HG02571 (cell line): ENCODE data around the gene HTT.
A peak's percentile ranks its signal among the peaks of the same experiment; 100 is the strongest.

Experiments
- ATAC-seq: cut with Tn5 transposase; IDR thresholded peaks from one replicate; pipeline ENCODE4 v1.9.1; 2021; ENCODE audit warnings: mild to moderate bottlenecking, moderate library complexity; ENCODE audit not compliant: unreplicated experiment

Gene HTT

DNA sequence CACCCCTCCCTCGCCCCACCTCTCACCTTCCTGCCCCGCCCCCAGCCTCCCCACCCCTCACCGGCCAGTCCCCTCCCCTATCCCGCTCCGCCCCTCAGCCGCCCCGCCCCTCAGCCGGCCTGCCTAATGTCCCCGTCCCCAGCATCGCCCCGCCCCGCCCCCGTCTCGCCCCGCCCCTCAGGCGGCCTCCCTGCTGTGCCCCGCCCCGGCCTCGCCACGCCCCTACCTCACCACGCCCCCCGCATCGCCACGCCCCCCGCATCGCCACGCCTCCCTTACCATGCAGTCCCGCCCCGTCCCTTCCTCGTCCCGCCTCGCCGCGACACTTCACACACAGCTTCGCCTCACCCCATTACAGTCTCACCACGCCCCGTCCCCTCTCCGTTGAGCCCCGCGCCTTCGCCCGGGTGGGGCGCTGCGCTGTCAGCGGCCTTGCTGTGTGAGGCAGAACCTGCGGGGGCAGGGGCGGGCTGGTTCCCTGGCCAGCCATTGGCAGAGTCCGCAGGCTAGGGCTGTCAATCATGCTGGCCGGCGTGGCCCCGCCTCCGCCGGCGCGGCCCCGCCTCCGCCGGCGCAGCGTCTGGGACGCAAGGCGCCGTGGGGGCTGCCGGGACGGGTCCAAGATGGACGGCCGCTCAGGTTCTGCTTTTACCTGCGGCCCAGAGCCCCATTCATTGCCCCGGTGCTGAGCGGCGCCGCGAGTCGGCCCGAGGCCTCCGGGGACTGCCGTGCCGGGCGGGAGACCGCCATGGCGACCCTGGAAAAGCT lies at the start of gene HTT, which contains the start of gene HTT-AS:
Gene HTT (plus strand): TSS at position 604 of the 768 bp plus-strand sequence. CDS start 145 bp downstream, at position 749.
Gene HTT-AS (minus strand): TSS at position 461 of the 768 bp plus-strand sequence.
- ATAC-seq: peak; percentile 70

- ATAC-seq: no peak
Observed at GRCh38 chr4:3025881-3026280, 48.6 kb upstream of the HTT start.

DNA sequence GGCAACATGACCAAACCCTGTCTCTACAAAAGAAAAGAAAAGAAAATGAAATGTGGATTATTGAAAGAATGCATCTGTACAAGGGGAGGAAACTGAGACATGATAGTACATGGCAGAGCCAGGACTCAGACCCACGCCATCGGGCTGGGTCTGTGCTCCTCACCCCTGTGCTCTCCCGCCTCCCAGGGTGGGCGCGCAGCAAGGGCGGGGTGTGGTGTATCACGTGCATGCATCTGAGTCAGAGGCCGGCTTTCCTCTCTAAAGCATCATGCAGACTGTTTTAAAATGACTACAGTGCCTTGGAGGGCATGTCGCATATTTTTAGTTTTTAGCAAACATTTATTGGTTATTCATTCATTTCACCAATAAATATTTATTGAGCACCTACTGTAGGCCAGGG lies 47.9 kb upstream of the HTT start:
- no peak for ATAC-seq

DNA sequence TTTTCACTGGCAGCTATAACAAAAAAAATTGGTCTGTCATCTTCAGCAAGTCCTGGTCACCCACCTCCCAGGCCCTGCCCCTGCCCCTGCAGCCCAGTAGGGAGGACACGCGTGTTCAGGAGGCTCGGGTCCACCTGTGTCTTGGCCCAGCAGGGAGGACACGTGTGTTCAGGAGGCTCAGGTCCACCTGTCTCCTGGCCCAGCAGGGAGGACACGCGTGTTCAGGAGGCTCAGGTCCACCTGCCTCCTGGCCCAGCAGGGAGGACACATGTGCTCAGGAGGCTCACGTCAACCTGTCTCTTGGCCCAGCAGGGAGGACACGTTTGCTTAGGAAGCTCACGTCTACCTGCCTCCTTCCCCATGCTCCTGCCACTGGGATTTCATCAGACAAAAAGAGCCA lies 45.0 kb upstream of the HTT start:
- ATAC-seq: no peak

GRCh38 chr4:3030566-3031356 lies 43.7 kb upstream of the HTT start:
- no peak for ATAC-seq

GRCh38 chr4:3031357-3032082 lies 43.0 kb upstream of the HTT start:
- no peak for ATAC-seq

- ATAC-seq: no peak
Observed at GRCh38 chr4:3034231-3034630, 40.2 kb upstream of the HTT start.

- ATAC-seq: no peak
Observed at GRCh38 chr4:3035249-3035648, 39.2 kb upstream of the HTT start.

- ATAC-seq: no peak
Observed at GRCh38 chr4:3035674-3036073, 38.8 kb upstream of the HTT start.

DNA sequence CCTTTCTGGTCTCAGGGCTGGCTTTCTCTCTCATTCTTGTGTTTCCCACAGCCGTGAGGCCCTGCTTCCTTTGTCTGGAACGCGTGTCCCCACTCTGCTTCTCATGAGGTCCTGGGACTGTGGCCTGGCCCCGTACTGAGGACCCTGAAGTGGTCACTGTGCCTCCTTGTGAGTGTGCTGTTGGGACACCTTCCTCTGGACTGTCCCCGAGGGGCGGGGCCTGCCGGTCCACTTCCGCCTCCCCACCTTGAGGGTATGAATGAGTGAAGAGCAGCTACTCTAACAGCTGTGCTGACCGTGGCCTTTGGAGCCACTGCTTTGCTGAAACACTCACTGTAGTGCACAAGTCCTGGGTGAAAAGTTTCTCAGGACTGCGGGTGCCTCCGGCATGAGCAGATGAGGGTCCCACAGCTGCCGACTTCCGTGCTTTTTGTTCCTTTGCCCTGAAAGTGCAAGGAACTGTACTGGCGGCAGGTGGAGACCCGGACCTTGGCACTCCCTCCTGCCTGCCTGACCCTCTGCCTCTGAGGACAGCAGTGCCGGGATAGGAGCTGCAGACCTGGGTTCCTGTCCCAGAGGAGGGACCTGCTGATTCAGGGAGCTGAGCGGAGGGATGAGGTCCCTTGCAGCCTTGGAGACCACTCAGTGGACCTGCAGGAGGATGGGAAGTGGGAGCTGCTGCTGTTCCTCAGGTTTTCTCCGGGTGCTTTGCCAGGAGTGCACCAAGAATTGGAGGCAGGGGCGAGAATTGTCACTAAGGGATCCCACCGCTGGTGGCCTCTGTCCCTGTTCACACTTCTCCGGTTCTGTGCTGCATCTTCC lies 38.1 kb upstream of the HTT start:
- no peak for ATAC-seq

DNA sequence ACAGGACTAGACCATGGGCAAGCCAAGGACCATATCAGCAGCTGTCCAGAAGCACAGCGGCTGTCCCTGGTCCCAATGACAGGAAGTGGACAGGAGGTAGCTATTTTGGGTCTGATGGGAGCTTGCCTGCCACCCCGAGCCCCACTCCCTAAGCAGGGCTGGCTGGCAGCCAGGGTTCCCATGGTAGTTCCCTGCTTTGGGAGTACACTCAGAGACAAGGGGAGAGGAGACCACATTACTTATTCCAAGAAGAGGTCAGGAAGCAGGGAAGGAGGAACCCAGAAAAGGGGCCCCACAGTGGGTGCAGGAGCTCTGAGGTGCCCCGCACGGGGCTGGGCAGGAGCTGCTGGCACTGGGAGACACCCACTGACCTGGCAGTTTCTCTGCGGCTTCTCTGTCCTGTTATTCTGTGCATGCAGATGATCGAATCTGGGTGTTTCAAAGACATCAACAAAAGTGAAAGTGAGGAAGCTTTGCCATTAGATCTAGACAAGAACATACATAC lies 36.5 kb upstream of the HTT start:
- no peak for ATAC-seq

DNA sequence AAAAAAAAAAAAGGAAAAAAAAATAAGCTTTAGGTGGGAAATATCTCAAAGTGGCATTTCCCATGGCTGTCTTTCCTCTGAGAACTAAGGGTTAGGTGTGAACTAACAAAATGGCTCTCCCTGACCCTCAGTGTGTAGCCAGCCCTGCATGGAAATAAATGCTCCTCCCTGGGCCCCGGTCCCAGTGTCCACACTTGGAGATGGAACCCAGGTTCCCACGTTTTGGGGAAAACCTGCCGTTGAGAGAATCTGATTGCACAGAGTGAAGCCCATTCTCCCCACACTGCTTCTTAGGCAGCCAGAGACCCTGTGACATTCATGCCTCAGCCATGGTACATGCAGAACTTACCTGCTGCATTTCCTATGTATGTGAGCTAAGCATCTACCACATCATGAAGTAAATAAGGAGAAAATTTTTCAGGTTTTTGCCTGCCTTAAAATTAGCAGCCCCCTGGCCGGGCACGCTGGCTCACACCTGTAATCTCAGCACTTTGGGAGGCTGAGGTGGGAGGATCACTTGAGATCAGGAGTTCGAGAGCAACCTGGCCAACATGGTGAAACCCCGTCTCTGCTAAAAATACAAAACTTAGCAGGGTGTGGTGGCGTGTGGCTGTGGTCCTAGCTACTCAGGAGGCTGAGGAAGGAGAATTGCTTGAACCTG lies 34.6 kb upstream of the HTT start:
- no peak for ATAC-seq

DNA sequence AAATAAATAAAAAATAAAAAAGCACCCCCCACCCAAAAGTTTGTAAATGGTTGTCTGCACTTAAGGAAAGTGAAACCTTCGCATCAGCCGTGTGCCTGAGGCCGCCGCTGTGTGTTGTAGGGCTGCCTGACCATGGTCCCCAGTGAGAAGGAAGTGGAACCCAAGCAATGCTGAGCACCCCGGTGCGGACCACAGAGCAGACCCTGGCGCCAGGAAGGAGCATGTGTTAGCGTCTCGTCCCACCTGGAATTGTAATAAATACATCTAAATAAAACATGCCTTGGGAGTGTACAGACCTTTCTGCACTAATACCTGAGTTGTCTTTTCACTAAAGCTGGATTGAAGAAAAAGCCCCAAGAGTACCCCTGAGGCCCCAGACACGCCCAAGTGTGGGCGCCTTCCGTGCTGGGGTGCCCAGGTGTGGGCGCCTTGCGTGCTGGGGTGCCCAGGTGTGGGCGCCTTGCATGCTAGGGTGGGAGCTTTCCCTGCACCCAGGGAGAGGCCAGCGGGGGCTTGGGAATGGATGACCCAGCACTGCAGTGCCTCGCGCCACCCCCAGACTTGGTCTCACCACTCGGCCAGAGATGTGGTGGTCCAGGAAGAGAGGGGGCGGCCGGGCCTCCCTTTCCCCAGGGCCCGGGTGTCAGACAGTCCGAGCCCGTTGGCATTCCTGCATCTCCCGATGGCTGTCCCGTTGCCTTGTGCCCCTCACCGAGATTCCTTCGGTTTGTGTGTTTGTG lies 33.9 kb upstream of the HTT start:
- no peak for ATAC-seq

DNA sequence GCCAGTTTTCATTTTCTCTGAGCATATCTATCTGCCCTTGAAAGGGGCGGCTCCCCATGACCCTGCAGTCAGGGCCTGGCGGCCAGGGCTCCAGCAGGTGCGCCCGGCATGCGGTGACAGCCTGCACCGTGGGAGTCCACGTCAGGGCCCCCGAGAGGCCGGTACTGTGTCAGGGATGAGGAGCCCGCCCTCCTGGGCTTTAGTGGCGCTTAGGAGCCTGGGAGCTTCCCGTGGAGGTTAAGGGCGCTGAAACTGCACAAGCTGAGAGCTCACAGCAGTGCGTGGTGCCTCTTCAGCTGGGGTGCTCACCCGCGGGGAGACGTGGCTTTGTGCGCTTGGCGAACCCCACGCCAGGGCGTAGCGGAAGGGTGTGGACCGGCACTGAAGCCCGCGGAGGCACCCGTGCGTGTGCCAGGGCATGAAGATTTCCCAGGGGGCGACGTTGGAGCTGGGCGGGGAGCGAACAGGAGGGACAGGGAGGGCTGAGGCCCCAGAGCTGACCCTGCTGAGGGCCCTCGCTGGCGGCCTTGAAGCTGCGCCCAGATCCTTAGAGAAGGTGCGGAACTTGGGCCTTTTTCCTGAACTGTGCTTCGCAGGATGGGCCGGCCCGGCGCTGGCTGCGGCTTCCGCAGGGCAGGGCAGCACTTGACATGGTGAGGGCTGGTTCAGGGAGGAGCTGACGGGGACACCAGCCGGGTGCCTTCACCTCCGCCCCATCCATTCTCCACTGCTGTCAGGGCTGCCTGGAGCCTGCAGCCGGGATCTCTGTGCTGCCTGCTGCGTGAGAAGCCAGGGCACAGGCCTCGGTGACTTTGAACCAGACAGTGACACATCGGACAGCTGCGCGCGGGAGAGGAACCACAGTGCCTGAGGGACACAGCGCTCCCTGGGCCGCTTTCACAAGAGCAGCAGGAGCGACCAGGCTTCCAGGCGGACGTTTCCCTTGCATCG lies 33.0 kb upstream of the HTT start:
- ATAC-seq: no peak

- ATAC-seq: no peak
Observed at GRCh38 chr4:3042226-3042625, 32.3 kb upstream of the HTT start.

- ATAC-seq: no peak
Observed at GRCh38 chr4:3043282-3044020, 31.0 kb upstream of the HTT start.
